Stomach (tissue), 9 donors: ENCODE measurements around the gene DTX3L. TPM values are rescaled to one million over a fixed set of nuclear protein-coding genes. Genes with fewer than 3 reads are reported as not detected.

Source experiments
- DNase-seq, 2 donors: peaks; one replicate each; pipeline versions ENCODE4 v3.0.0 to v3.0.0-alpha.2; 2013 to 2019
- H3K27ac ChIP-seq, 5 donors: fragments of 200-600 bp in 4 of 5; sonication (generic) in 4 of 5; one replicate each; pipeline ENCODE4 v1.5.1; 2013 to 2019; ENCODE audit warnings: mild to moderate bottlenecking in 1 of 5, moderate library complexity in 1 of 5
- H3K27me3 ChIP-seq, 3 donors: fragments of 200-600 bp; sonication (generic); one replicate each; pipeline ENCODE4 v1.5.1; 2017 to 2019; ENCODE audit warnings: mixed run types in 1 of 3
- H3K36me3 ChIP-seq, 4 donors: fragments of 200-600 bp; sonication (generic); 1 replicate in 3 of 4; 2 replicates in 1 of 4; pipeline ENCODE4 v1.5.1; 2016 to 2019
- H3K4me1 ChIP-seq, 4 donors: fragments of 200-600 bp; sonication (generic); one replicate each; pipeline ENCODE4 v1.5.1; 2016 to 2019
- H3K4me3 ChIP-seq, 4 donors: fragments of 200-600 bp; sonication (generic) in 3 of 4; one replicate each; pipeline ENCODE4 v1.5.1; 2016 to 2019; ENCODE audit warnings: mild to moderate bottlenecking in 1 of 4
- H3K9me3 ChIP-seq, 4 donors: fragments of 200-600 bp; sonication (generic); one replicate each; pipeline ENCODE4 v1.5.1; 2016 to 2019
- CTCF ChIP-seq, 7 experiments: fragments of 450-650 bp in 4 of 7; fragments of 200-600 bp in 3 of 7; sonication (generic) in 3 of 7; IDR thresholded peaks; one replicate each; pipeline ENCODE4 v1.5.1; 2016 to 2019; ENCODE audit warnings: antibody characterized with exemption in 7 of 7, control low read depth in 2 of 7, mild to moderate bottlenecking in 1 of 7
- EP300 ChIP-seq: sonication (generic); formaldehyde crosslinking; IDR thresholded peaks from one replicate; pipeline ENCODE4 v1.6.1; 2017; ENCODE audit warnings: antibody characterized with exemption
- POLR2A ChIP-seq, 4 donors: fragments of 450-650 bp; IDR thresholded peaks; one replicate each; pipeline ENCODE4 v1.6.1; 2016; ENCODE audit warnings: antibody characterized with exemption in 4 of 4, control low read depth in 2 of 4, mild to moderate bottlenecking in 1 of 4, moderate library complexity in 1 of 4
- POLR2AphosphoS5 ChIP-seq, 3 donors: sonication (generic); formaldehyde crosslinking; IDR thresholded peaks; one replicate each; pipeline ENCODE4 v1.6.1; 2016; ENCODE audit warnings: antibody characterized with exemption in 3 of 3
- WGBS, 5 donors: extraction: QIAGEN DNeasy Blood & Tissue Kit in 3 of 5; methylation state at CpG; one replicate each; pipeline versions ENCODE4 v1.1.5 to v1.1.7; 2013 to 2018; 5-methylcytosine and 5-hydroxymethylcytosine counted together
- intact Hi-C: fragments of 100-400 bp; cut with DNase I; formaldehyde crosslinking; loops from one replicate; pipeline ENCODE4 v1.15.1; 2023; ENCODE audit warnings: low total_unique reads
- polyA plus RNA-seq, 3 donors: library from polyadenylated mRNA; stranded (reverse); fragments of 200-250 nt; gene quantifications; one replicate each; pipeline ENCODE4 v1.2.3, GENCODE V29; 2013
- total RNA-seq, 5 donors: library from RNA; depleted of rRNA; stranded (reverse); fragments of >200 nt; gene quantifications; one replicate each; pipeline versions ENCODE4 v1.1.0 to v1.2.3, GENCODE V29; 2014 to 2016
- donor health status: healthy with polysubstance abuse.
- donor health status: Bipolar disorder and iron deficiency.
- donor health status: healthy.

The DTX3L gene
- total and polyA plus RNA-seq, 8 donors = 5.8 to 29.0 (median 15.1) TPM

GRCh38 chr3:122548619-122549018 lies 15.5 kb upstream of the DTX3L start:
- Histone ChIP-seq H3K27ac (no peak overlapping the region), H3K4me3 (no peak overlapping the region), H3K27me3 (no peaks in the 10 kb centered on the region), H3K36me3 (peaks cover 30 to 98% (median 94%) of the 10 kb centered on the region in 4 donors), H3K4me1 (peaks cover 0 to 3% (median 0%) of the 10 kb centered on the region in 4 donors), H3K9me3 (no peaks in the 10 kb centered on the region)
- no peak for DNase-seq
- TF ChIP-seq POLR2AphosphoS5 (IDR thresholded peaks at IDR 0.05) (no peak), EP300 (no peak), CTCF (IDR thresholded peaks at IDR 0.05) (no peak), POLR2A (IDR thresholded peaks at IDR 0.05) (no peak)
- 90 to 96% (median 95%) methylated on average over 1 of the region's 1 CpG for WGBS, 5 donors
- intact Hi-C loops = no loop called here

- TF ChIP-seq CTCF (IDR thresholded peaks at IDR 0.05) (no peak), POLR2A (IDR thresholded peaks at IDR 0.05) (no peak), EP300 (no peak), POLR2AphosphoS5 (IDR thresholded peaks at IDR 0.05) (no peak)
- Histone ChIP-seq H3K27ac (no peak overlapping the region), H3K4me1 (peaks cover 0 to 4% (median 0%) of the 10 kb centered on the region in 4 donors), H3K36me3 (peaks cover 34 to 100% (median 97%) of the 10 kb centered on the region in 4 donors), H3K4me3 (no peak overlapping the region), H3K27me3 (no peaks in the 10 kb centered on the region), H3K9me3 (no peaks in the 10 kb centered on the region)
- 48 to 74% (median 65%) methylated on average over 3 of the region's 3 CpGs for WGBS, 5 donors
- intact Hi-C loops = no loop called here
- no peak for DNase-seq
Observed at GRCh38 chr3:122553171-122553570, 11.0 kb upstream of the DTX3L start.

GRCh38 chr3:122555275-122556071 lies 8.7 kb upstream of the DTX3L start:
- intact Hi-C loops = no loop called here
- TF ChIP-seq CTCF (IDR thresholded peaks at IDR 0.05) (no peak), POLR2A (IDR thresholded peaks at IDR 0.05) (no peak), EP300 (no peak), POLR2AphosphoS5 (IDR thresholded peaks at IDR 0.05) (no peak)
- 80 to 95% (median 90%) methylated on average over 6 of the region's 6 CpGs for WGBS, 5 donors
- Histone ChIP-seq H3K27ac (no peak overlapping the region), H3K36me3 (peaks cover 34 to 96% (median 91%) of the 10 kb centered on the region in 4 donors), H3K9me3 (no peaks in the 10 kb centered on the region), H3K4me3 (no peak overlapping the region), H3K27me3 (no peaks in the 10 kb centered on the region), H3K4me1 (peaks cover 0 to 5% (median 3%) of the 10 kb centered on the region in 4 donors)
- DNase-seq = no peak

DNA sequence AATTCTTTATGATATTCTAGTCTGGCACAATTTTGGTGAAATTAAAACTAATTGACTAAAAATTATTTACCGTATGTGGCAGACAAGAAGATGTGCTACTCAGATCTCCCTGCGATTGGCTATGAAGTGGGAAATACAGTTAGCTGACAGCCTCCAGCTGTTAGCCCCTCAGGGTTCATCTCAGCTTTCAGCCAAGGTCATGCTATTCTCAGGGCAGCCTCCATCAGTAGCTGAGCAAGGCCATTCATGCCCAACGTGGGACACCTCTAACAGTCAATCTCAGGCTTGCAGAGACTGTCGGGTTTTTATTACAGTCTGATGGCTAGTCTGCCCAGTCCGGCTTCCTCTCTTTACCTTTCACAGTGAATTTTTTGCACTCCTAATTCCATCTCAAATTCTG lies 6.8 kb upstream of the DTX3L start:
- H3K27me3 ChIP-seq = no peaks in the 10 kb centered on the region
- WGBS, 5 donors = 82 to 92% (median 90%) methylated on average over 5 of the region's 5 CpGs
- TF ChIP-seq POLR2A (IDR thresholded peaks at IDR 0.05) (no peak), EP300 (no peak)
- H3K27ac ChIP-seq = no peak overlapping the region
- no peak overlapping the region for H3K4me3 ChIP-seq
- DNase-seq = no peak
- H3K4me1 ChIP-seq = peaks cover 5 to 22% (median 17%) of the 10 kb centered on the region in 4 donors
- intact Hi-C loops = no loop called here
- peaks cover 27 to 77% (median 72%) of the 10 kb centered on the region in 4 donors for H3K36me3 ChIP-seq
- H3K9me3 ChIP-seq = no peaks in the 10 kb centered on the region

GRCh38 chr3:122558605-122559004 lies 5.5 kb upstream of the DTX3L start:
- peaks cover 27 to 65% (median 61%) of the 10 kb centered on the region in 4 donors for H3K36me3 ChIP-seq
- intact Hi-C loops = no loop called here

More at GRCh38 chr3:122558605-122559004, 5.5 kb upstream of the DTX3L start:
- 89 to 95% (median 93%) methylated on average over 6 of the region's 6 CpGs for WGBS, 5 donors
- DNase-seq = no peak
- no peak overlapping the region for H3K4me3 ChIP-seq
- H3K4me1 ChIP-seq = peaks cover 16 to 34% (median 25%) of the 10 kb centered on the region in 4 donors
- no peaks in the 10 kb centered on the region for H3K9me3 ChIP-seq
- no peaks in the 10 kb centered on the region for H3K27me3 ChIP-seq
- TF ChIP-seq POLR2AphosphoS5 (IDR thresholded peaks at IDR 0.05) (no peak), POLR2A (IDR thresholded peaks at IDR 0.05) (no peak), EP300 (no peak), CTCF (IDR thresholded peaks at IDR 0.05) (no peak)
- no peak overlapping the region for H3K27ac ChIP-seq
